Transverse colon (tissue), 4 donors: ENCODE results near the gene TNNI3.

Experiments
- POLR2AphosphoS5 ChIP-seq, 3 donors: sonication (generic); formaldehyde crosslinking; IDR thresholded peaks; one replicate each; pipeline ENCODE4 v1.6.1; 2016; ENCODE audit warnings: antibody characterized with exemption in 3 of 3
- TF ChIP-seq, protein P1 (sequence below), 5 experiments: fragments of 200-600 bp in 3 of 5; fragments of 450-650 bp in 2 of 5; sonication (generic) in 3 of 5; IDR thresholded peaks; 1 replicate in 2 of 5; 2 replicates in 3 of 5; pipeline ENCODE4 v1.5.1; 2016 to 2017; ENCODE audit warnings: antibody characterized with exemption in 5 of 5, inconsistent platforms in 3 of 5, mild to moderate bottlenecking in 2 of 5, moderate library complexity in 1 of 5

DNA sequence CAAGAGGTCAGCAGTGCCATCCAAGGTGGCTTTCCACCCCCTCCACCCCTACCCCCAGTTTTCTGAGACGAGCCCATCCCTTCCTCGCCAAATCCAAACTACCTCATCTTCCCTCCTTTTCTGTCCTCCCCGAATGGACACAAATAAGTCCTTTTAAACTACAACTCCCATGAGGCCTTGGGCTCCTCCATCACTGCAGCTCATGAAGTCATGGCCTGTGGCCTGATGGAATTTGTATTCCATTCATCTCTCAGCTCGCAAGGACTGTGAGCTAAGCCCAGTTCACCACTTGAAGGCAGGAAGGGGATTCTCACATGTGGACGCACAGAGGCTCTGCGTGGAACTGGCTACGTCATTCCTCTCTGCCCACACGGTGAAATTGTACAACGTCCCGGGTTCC is 39.3 kb upstream of the TNNI3 start:
- no peak for TF ChIP-seq POLR2AphosphoS5 (IDR thresholded peaks at IDR 0.05)
- TF ChIP-seq, protein P1, sequence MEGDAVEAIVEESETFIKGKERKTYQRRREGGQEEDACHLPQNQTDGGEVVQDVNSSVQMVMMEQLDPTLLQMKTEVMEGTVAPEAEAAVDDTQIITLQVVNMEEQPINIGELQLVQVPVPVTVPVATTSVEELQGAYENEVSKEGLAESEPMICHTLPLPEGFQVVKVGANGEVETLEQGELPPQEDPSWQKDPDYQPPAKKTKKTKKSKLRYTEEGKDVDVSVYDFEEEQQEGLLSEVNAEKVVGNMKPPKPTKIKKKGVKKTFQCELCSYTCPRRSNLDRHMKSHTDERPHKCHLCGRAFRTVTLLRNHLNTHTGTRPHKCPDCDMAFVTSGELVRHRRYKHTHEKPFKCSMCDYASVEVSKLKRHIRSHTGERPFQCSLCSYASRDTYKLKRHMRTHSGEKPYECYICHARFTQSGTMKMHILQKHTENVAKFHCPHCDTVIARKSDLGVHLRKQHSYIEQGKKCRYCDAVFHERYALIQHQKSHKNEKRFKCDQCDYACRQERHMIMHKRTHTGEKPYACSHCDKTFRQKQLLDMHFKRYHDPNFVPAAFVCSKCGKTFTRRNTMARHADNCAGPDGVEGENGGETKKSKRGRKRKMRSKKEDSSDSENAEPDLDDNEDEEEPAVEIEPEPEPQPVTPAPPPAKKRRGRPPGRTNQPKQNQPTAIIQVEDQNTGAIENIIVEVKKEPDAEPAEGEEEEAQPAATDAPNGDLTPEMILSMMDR (IDR thresholded peaks at IDR 0.05), result no peak
